ENCODE data around the gene ITGB2.

DNA sequence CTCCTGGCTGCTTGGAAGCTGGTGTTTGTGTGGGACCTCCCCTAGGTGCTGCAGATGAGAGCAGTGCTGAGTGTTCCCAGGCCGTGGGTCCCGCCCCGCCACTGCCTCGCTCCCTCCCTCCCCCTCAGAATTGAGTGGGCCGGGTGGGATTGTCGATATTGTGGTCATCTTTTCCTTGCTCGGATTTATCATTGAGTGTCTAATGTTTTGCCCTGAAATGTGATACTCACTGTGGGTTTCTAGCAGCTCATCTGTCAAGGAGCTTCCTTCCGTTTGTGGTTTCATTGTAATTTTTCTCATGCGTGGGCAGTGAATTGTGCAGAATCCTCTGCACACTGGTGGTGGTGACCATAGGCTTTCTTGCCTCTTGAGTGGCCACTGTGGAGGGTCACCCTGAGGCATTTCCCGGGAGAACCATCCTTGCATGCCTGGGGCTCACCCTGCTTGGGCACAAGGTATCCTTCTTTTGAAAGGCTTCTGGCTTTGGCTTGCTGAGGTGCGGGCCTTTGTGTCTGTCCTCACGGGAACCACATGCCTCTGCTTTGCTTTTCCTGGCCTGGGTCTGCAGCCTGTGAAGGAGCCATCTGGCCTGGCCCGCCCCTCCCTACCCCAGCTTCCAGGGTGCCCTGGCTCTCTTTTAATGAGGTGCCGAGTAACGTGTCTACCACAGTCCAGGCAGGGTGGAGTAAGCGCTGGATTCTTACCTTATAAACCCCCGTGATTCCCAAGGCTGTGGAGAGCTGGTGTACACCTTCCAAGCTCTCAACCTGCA lies 44.7 kb upstream of the ITGB2 start:
- TF ChIP-seq, protein P1, sequence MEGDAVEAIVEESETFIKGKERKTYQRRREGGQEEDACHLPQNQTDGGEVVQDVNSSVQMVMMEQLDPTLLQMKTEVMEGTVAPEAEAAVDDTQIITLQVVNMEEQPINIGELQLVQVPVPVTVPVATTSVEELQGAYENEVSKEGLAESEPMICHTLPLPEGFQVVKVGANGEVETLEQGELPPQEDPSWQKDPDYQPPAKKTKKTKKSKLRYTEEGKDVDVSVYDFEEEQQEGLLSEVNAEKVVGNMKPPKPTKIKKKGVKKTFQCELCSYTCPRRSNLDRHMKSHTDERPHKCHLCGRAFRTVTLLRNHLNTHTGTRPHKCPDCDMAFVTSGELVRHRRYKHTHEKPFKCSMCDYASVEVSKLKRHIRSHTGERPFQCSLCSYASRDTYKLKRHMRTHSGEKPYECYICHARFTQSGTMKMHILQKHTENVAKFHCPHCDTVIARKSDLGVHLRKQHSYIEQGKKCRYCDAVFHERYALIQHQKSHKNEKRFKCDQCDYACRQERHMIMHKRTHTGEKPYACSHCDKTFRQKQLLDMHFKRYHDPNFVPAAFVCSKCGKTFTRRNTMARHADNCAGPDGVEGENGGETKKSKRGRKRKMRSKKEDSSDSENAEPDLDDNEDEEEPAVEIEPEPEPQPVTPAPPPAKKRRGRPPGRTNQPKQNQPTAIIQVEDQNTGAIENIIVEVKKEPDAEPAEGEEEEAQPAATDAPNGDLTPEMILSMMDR (IDR thresholded peaks at IDR 0.05; ENCODE audit: low read length), result no peak
- no peak for TF ChIP-seq EZH2 (IDR thresholded peaks at IDR 0.05; ENCODE audit: borderline replicate concordance, low read length)

Measured in OCI-LY1 (cell line).